A673 (cell line): ENCODE results near the gene ZNF383. TPM values are rescaled to one million over a fixed set of nuclear protein-coding genes. Genes with fewer than 3 reads are reported as not detected.
A peak's percentile ranks its signal among the peaks of the same experiment; 100 is the strongest.
"Not testable (repeated sequence)": the region's sequence is repeated elsewhere in the genome, so short reads cannot be mapped to it uniquely, and the experiment has no call there.

Experiments
- BruUV-seq: library from RNA; stranded (reverse); fragments of 400-500 nt; replicated peaks from 2 replicates; lab custom pipeline; 2021; lab: Mats Ljungman, UMichigan
- CTCF ChIA-PET: fragments of 300-600 bp; sonication (Branson Sonifier 250); formaldehyde crosslinking; loops from one replicate; lab custom pipeline; 2022; ENCODE audit warnings: antibody characterized with exemption; lab: Charles Lee
- POLR2A ChIA-PET: fragments of 300-600 bp; sonication (Branson Sonifier 250); formaldehyde crosslinking; loops from one replicate; lab custom pipeline; 2022; ENCODE audit warnings: antibody characterized with exemption; ENCODE audit not compliant: low non-redundant PET; lab: Charles Lee
- DNase-seq: peaks from one replicate; pipeline ENCODE4 v3.0.0-alpha.2; 2015; ENCODE audit warnings: low spot score
- H3K27ac ChIP-seq: fragments of 200-600 bp; sonication (generic); 2 replicates; pipeline ENCODE4 v1.5.1; 2016; ENCODE audit warnings: mixed run types, low read depth, mild to moderate bottlenecking, mixed read lengths, antibody characterized with exemption, low read length; ENCODE audit not compliant: poor library complexity, severe bottlenecking
- H3K27me3 ChIP-seq: fragments of 200-600 bp; sonication (generic); replicated peaks from 2 replicates; pipeline ENCODE4 v1.6.1; 2017; ENCODE audit warnings: mixed run types, low read depth, mild to moderate bottlenecking, mixed read lengths, antibody characterized with exemption, low read length; ENCODE audit not compliant: insufficient read depth, poor library complexity
- H3K36me3 ChIP-seq: fragments of 200-600 bp; sonication (generic); 2 replicates; pipeline ENCODE4 v1.6.1; 2016; ENCODE audit warnings: mixed run types, mild to moderate bottlenecking, mixed read lengths, antibody characterized with exemption, low read length; ENCODE audit not compliant: insufficient read depth, poor library complexity, severe bottlenecking
- H3K4me1 ChIP-seq: fragments of 200-600 bp; sonication (generic); 2 replicates; pipeline ENCODE4 v1.6.1; 2017; ENCODE audit warnings: mixed run types, mild to moderate bottlenecking, mixed read lengths, antibody characterized with exemption, low read length; ENCODE audit not compliant: insufficient read depth, poor library complexity, severe bottlenecking
- H3K4me3 ChIP-seq: fragments of 200-600 bp; sonication (generic); 2 replicates; pipeline ENCODE4 v1.5.1; 2016; ENCODE audit warnings: low read depth, mixed run types, mild to moderate bottlenecking, mixed read lengths, low read length; ENCODE audit not compliant: poor library complexity, severe bottlenecking
- H3K9me3 ChIP-seq: fragments of 200-600 bp; sonication (generic); 2 replicates; pipeline ENCODE4 v1.6.1; 2016; ENCODE audit warnings: mixed run types, low read depth, mild to moderate bottlenecking, mixed read lengths, antibody characterized with exemption, low read length; ENCODE audit not compliant: poor library complexity, severe bottlenecking
- EZH2 ChIP-seq: fragments of 200-600 bp; sonication (generic); IDR thresholded peaks from 2 replicates; pipeline ENCODE4 v1.6.1; 2017; ENCODE audit warnings: borderline replicate concordance, low read depth, mild to moderate bottlenecking, mixed read lengths, antibody characterized with exemption, low read length; ENCODE audit not compliant: poor library complexity, severe bottlenecking
- intact Hi-C: fragments of 100-400 bp; cut with micrococcal nuclease; formaldehyde crosslinking; loops from one replicate; pipeline ENCODE4 v1.10.0; 2022; ENCODE audit not compliant: unreplicated experiment
- total RNA-seq: library from RNA; stranded (reverse); gene quantifications from 2 replicates; pipeline ENCODE4 v1.2.3, GENCODE V29; 2021
- TF ChIP-seq, protein P1 (sequence below): fragments of 300-800, 200-600 bp; sonication (generic); conservative IDR thresholded peaks from 2 replicates; pipeline ENCODE4 v1.5.1; 2017; ENCODE audit warnings: low read depth, mild to moderate bottlenecking, antibody characterized with exemption, low read length, moderate library complexity, mixed read lengths

ZNF383 gene
- total RNA-seq, 1 experiment from 2014 or later: 7.6 TPM

DNA sequence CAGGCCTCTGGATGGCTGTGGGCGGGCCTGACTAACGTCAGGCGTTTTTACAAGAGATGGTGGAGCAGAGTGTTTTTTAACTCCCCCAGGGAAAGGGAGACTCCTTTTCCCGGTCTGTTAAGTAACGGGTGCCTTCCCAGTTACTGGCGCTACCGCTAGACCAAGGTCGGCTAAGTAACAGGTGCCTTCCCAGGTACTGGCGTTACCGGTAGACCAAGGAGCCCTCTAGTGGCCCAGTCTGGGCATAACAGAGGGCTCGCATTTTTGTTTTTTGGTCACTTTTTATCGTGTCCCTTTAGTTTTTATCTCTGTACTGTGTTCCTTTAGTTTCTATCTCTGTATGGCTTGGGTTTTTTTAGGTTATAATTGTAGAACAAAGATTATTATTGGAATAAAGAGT is 10.0 kb downstream of the ZNF383 start:
- peaks cover 47% of the 10 kb centered on the region for H3K36me3 ChIP-seq
- ChIA-PET CTCF (no interaction called here), POLR2A (no interaction called here)
- no peak overlapping the region for H3K27ac ChIP-seq
- TF ChIP-seq, protein P1, sequence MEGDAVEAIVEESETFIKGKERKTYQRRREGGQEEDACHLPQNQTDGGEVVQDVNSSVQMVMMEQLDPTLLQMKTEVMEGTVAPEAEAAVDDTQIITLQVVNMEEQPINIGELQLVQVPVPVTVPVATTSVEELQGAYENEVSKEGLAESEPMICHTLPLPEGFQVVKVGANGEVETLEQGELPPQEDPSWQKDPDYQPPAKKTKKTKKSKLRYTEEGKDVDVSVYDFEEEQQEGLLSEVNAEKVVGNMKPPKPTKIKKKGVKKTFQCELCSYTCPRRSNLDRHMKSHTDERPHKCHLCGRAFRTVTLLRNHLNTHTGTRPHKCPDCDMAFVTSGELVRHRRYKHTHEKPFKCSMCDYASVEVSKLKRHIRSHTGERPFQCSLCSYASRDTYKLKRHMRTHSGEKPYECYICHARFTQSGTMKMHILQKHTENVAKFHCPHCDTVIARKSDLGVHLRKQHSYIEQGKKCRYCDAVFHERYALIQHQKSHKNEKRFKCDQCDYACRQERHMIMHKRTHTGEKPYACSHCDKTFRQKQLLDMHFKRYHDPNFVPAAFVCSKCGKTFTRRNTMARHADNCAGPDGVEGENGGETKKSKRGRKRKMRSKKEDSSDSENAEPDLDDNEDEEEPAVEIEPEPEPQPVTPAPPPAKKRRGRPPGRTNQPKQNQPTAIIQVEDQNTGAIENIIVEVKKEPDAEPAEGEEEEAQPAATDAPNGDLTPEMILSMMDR: peak; percentile 66
- no peak for TF ChIP-seq EZH2
- peak; percentile 23 for DNase-seq
- H3K9me3 ChIP-seq: peaks cover 10% of the 10 kb centered on the region
- intact Hi-C loops: no loop called here
- H3K4me3 ChIP-seq: no peak overlapping the region
- H3K4me1 ChIP-seq: no peaks in the 10 kb centered on the region
- BruUV-seq: no TSS peak
- H3K27me3 ChIP-seq: no peaks in the 10 kb centered on the region

DNA sequence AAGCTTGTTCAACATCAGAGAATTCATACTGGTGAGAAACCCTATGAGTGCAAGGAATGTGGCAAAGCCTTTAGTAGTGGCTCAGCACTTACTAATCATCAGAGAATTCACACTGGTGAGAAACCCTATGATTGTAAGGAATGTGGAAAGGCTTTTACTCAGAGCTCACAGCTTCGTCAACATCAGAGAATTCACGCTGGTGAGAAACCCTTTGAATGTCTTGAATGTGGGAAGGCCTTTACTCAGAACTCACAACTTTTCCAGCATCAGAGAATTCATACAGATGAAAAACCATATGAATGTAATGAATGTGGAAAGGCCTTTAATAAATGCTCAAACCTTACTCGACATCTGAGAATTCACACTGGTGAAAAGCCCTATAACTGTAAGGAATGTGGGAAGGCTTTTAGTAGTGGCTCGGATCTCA is 25.2 kb downstream of the ZNF383 start:
- ChIA-PET POLR2A (no interaction called here), CTCF (interaction anchor here (0.6 kb wide), 1 partner anchor 16 kb away, joined by 4 read pairs; no protein-coding TSS in a partner anchor)
- Histone ChIP-seq H3K27ac (no peak overlapping the region), H3K27me3 (no peaks in the 10 kb centered on the region), H3K9me3 (peaks cover 48% of the 10 kb centered on the region), H3K4me3 (no peak overlapping the region), H3K36me3 (peaks cover 50% of the 10 kb centered on the region), H3K4me1 (no peaks in the 10 kb centered on the region)
- TSS peak; percentile 13 for BruUV-seq
- no peak for DNase-seq
- TF ChIP-seq EZH2: no peak
- TF ChIP-seq, protein P1: no peak
- intact Hi-C loops: no loop called here

DNA sequence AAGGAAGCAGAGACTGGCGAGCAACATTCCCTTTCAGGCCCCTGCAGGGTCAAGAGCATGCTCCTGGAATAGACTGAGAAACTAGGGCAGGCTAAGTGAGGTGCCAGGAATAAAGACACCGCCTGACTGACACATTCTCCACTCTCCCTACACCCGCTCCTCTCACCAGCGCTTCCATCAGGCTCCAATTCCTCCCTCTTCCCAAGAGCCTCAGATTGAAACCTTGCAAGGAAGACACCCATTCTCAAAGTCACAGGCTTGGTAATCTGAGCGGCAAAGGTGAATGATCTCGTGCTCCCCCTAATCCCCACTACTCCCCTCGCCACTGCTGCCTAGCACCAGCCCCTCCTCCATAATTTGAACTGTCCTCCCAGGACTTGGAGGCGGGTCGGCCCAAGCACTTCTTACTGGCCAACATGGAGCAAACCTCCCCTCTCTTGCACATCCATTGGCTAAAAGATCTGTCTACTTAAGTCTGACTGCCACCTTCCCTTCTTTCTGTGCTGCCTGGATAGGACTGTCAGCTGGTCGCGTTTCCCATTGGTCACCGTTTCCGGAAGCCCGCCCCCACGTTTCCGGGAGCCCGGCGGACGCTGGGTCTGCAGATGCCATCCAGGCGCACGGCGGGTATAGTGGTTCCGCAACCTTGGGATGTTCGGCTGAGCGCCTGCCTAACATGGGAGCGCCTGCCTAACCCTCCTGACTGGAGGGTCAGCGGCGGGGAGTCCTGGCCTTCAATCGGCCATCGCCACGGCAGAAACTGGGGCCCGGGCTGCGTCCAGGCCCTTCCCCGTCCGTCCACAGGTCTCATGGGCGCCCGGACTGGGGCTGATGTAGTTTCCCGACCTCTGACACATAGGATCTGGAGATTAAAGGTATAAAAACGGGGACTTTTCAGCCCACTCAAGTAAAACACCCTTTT is 33.6 kb downstream of the ZNF383 start:
- CTCF ChIA-PET: no interaction called here
- TF ChIP-seq, protein P1: no peak
- TF ChIP-seq EZH2: no peak
- Histone ChIP-seq H3K4me3 (peak overlapping the region; percentile 65), H3K27ac (peak overlapping the region; percentile 47), H3K9me3 (peaks cover 5% of the 10 kb centered on the region), H3K36me3 (no peaks in the 10 kb centered on the region), H3K27me3 (no peaks in the 10 kb centered on the region), H3K4me1 (no peaks in the 10 kb centered on the region)
- DNase-seq: peak; percentile 92
- intact Hi-C loops: no loop called here
- TSS peak; percentile 54 for BruUV-seq
- POLR2A ChIA-PET: interaction anchor here (0.8 kb wide), 1 partner anchor 325 kb away, joined by 4 read pairs; no protein-coding TSS in a partner anchor

DNA sequence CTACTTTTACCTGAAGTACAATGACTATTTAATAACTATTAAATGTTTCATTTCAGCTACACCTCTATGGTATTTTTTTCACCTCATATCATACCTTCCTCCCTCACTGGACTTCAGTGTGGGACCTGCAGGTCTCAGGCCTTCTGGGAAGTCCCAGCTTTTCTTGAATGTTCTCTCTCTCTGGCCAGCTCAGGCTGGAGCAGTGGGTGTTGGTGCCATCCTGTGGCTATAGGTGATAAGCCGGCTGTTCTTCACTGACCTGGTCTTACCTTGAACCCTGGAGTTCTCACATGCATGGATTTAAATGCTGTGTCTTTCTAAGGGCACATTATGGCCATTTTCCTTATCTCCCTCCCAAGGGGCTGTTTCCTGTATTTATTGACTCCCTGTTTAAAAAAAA is 45.0 kb downstream of the ZNF383 start:
- CTCF ChIA-PET, DNase-seq, H3K4me3 ChIP-seq, intact Hi-C loops, H3K36me3 ChIP-seq, H3K27me3 ChIP-seq, H3K27ac ChIP-seq, BruUV-seq, H3K4me1 ChIP-seq, POLR2A ChIA-PET, H3K9me3 ChIP-seq: not testable (repeated sequence)

DNA sequence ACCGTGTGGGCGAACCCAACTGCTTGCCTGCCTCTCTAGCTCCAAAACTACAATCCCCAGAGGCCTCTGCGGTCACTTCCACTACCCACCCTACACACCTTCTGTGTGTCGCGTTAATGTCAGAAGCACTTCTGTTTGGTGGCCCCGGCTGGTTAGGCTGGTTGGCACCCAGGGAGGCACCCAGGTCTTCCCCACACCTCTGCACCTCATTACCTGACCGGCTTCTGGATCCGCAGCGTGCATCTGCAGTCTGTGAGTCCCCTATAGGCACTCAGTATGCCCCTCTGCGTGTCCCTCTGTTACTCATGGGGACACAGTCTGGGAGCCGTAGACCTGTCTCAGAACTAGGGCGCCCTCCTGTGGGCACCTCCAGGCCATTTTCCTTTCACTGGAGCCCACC is 49.0 kb downstream of the ZNF383 start:
- H3K9me3 ChIP-seq, H3K36me3 ChIP-seq, CTCF ChIA-PET, DNase-seq, H3K27me3 ChIP-seq, POLR2A ChIA-PET, intact Hi-C loops, H3K4me3 ChIP-seq, BruUV-seq, H3K4me1 ChIP-seq, H3K27ac ChIP-seq: not testable (repeated sequence)
